Neural crest cell (in vitro differentiated cells): ENCODE data around the gene TRIO. TPM values are rescaled to one million over a fixed set of nuclear protein-coding genes. Genes with fewer than 3 reads are reported as not detected.

ENCODE experiments used
- DNase-seq: peaks from one replicate; pipeline ENCODE4 v3.0.0; 2021; ENCODE audit warnings: low read depth, mixed read lengths, low spot score
- H3K27ac Mint-ChIP-seq: one replicate; pipeline ENCODE4 v1.8.0; 2021; ENCODE audit warnings: mild to moderate bottlenecking, mixed read lengths; ENCODE audit not compliant: unreplicated experiment
- H3K27me3 Mint-ChIP-seq: 2 replicates; pipeline ENCODE4 v1.8.0; 2021; ENCODE audit warnings: low read depth, mild to moderate bottlenecking, mixed read lengths
- H3K36me3 Mint-ChIP-seq: 2 replicates; pipeline ENCODE4 v1.8.0; 2021; ENCODE audit warnings: low read depth, mild to moderate bottlenecking, mixed read lengths
- H3K4me1 Mint-ChIP-seq: 2 replicates; pipeline ENCODE4 v1.8.0; 2021; ENCODE audit warnings: mixed read lengths
- H3K4me3 Mint-ChIP-seq: one replicate; pipeline ENCODE4 v1.8.0; 2021; ENCODE audit warnings: mild to moderate bottlenecking, mixed read lengths
- H3K9me3 Mint-ChIP-seq: 2 replicates; pipeline ENCODE4 v1.8.0; 2021; ENCODE audit warnings: mixed read lengths
- total RNA-seq: library from RNA; stranded (reverse); gene quantifications from 2 replicates; pipeline ENCODE4 v1.2.1, GENCODE V29; 2021
- TF ChIP-seq, protein P1 (sequence below): fragments of 200-600 bp; sonication (generic); conservative IDR thresholded peaks from 2 replicates; pipeline ENCODE4 v1.5.0; 2021; ENCODE audit warnings: antibody characterized with exemption, mild to moderate bottlenecking

TRIO gene
- total RNA-seq, 1 donor from 2014 or later, result 134 TPM

GRCh38 chr5:14310901-14311300 lies 167.8 kb downstream of the TRIO start:
- Mint-ChIP-seq H3K27ac (no peak overlapping the region), H3K4me3 (no peak overlapping the region)

GRCh38 chr5:14313986-14314690 lies 171.0 kb downstream of the TRIO start:
- Mint-ChIP-seq H3K4me1 (no peaks in the 10 kb centered on the region), H3K27ac (no peak overlapping the region), H3K36me3 (peaks cover 20% of the 10 kb centered on the region), H3K4me3 (no peak overlapping the region), H3K9me3 (no peaks in the 10 kb centered on the region), H3K27me3 (no peaks in the 10 kb centered on the region)
- no peak for DNase-seq
- TF ChIP-seq, protein P1, sequence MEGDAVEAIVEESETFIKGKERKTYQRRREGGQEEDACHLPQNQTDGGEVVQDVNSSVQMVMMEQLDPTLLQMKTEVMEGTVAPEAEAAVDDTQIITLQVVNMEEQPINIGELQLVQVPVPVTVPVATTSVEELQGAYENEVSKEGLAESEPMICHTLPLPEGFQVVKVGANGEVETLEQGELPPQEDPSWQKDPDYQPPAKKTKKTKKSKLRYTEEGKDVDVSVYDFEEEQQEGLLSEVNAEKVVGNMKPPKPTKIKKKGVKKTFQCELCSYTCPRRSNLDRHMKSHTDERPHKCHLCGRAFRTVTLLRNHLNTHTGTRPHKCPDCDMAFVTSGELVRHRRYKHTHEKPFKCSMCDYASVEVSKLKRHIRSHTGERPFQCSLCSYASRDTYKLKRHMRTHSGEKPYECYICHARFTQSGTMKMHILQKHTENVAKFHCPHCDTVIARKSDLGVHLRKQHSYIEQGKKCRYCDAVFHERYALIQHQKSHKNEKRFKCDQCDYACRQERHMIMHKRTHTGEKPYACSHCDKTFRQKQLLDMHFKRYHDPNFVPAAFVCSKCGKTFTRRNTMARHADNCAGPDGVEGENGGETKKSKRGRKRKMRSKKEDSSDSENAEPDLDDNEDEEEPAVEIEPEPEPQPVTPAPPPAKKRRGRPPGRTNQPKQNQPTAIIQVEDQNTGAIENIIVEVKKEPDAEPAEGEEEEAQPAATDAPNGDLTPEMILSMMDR, result no peak

More at GRCh38 chr5:14310901-14311300, 167.8 kb downstream of the TRIO start:
- Mint-ChIP-seq H3K9me3 (peaks cover 6% of the 10 kb centered on the region), H3K4me1 (peaks cover 3% of the 10 kb centered on the region), H3K27me3 (no peaks in the 10 kb centered on the region), H3K36me3 (peaks cover 32% of the 10 kb centered on the region)
- no peak for DNase-seq
- TF ChIP-seq, protein P1, result no peak

- peaks cover 23% of the 10 kb centered on the region for H3K36me3 Mint-ChIP-seq
- H3K27ac Mint-ChIP-seq, result no peak overlapping the region
- TF ChIP-seq, protein P1, result no peak
Observed at GRCh38 chr5:14316471-14316870, 173.3 kb downstream of the TRIO start.

GRCh38 chr5:14319102-14319501 lies 176.0 kb downstream of the TRIO start:
- TF ChIP-seq, protein P1, result no peak
- Mint-ChIP-seq H3K4me3 (no peak overlapping the region), H3K4me1 (no peaks in the 10 kb centered on the region), H3K27me3 (no peaks in the 10 kb centered on the region), H3K27ac (no peak overlapping the region), H3K9me3 (peaks cover 7% of the 10 kb centered on the region), H3K36me3 (peaks cover 32% of the 10 kb centered on the region)
- DNase-seq, result no peak

More at GRCh38 chr5:14316471-14316870, 173.3 kb downstream of the TRIO start:
- H3K4me1 Mint-ChIP-seq, result no peaks in the 10 kb centered on the region
- H3K9me3 Mint-ChIP-seq, result peaks cover 4% of the 10 kb centered on the region
- H3K4me3 Mint-ChIP-seq, result no peak overlapping the region
- no peak for DNase-seq
- no peaks in the 10 kb centered on the region for H3K27me3 Mint-ChIP-seq

- Mint-ChIP-seq H3K36me3 (peaks cover 33% of the 10 kb centered on the region), H3K4me1 (peaks cover 4% of the 10 kb centered on the region), H3K27me3 (no peaks in the 10 kb centered on the region), H3K27ac (no peak overlapping the region), H3K9me3 (peaks cover 7% of the 10 kb centered on the region), H3K4me3 (no peak overlapping the region)
- TF ChIP-seq, protein P1, result no peak
- no peak for DNase-seq
Observed at GRCh38 chr5:14321936-14322335, 178.8 kb downstream of the TRIO start.
